ENCODE data around the gene C1QTNF2.

C1QTNF2 gene

GRCh38 chr5:160371294-160371693, 868 bp upstream of the C1QTNF2 start:
- no peak for DNase-seq

GRCh38 chr5:160370713-160371034, 248 bp upstream of the C1QTNF2 start:
- DNase-seq: no peak

- DNase-seq: no peak
These were observed 2.5 kb downstream of the C1QTNF2 start for GRCh38 chr5:160367885-160368284.

- DNase-seq: no peak
These were observed 3.2 kb downstream of the C1QTNF2 start for GRCh38 chr5:160367261-160367660.

GRCh38 chr5:160366230-160366629, 4.2 kb downstream of the C1QTNF2 start:
- DNase-seq: no peak

- peak; percentile 85 for DNase-seq
These were observed 6.6 kb downstream of the C1QTNF2 start for GRCh38 chr5:160363660-160364395.

- peak; percentile 81 for DNase-seq
These were observed 7.2 kb downstream of the C1QTNF2 start for GRCh38 chr5:160363211-160363610.

GRCh38 chr5:160361624-160362228, 8.7 kb downstream of the C1QTNF2 start:
- DNase-seq: no peak

- DNase-seq: no peak
These were observed 10.1 kb downstream of the C1QTNF2 start for GRCh38 chr5:160360310-160360709.

GRCh38 chr5:160359816-160360215, 10.6 kb downstream of the C1QTNF2 start:
- DNase-seq: no peak

GRCh38 chr5:160359242-160359641, 11.2 kb downstream of the C1QTNF2 start:
- no peak for DNase-seq

- no peak for DNase-seq
These were observed 12.5 kb downstream of the C1QTNF2 start for GRCh38 chr5:160357861-160358411.

GRCh38 chr5:160357394-160357793, 13.0 kb downstream of the C1QTNF2 start:
- DNase-seq: no peak

GRCh38 chr5:160356550-160357347, 13.7 kb downstream of the C1QTNF2 start:
- DNase-seq: no peak

GRCh38 chr5:160354666-160355065, 15.8 kb downstream of the C1QTNF2 start:
- DNase-seq: no peak

GRCh38 chr5:160353379-160353778, 17.0 kb downstream of the C1QTNF2 start:
- no peak for DNase-seq

GRCh38 chr5:160352308-160352707, 18.1 kb downstream of the C1QTNF2 start:
- no peak for DNase-seq

GRCh38 chr5:160349935-160350303, 20.5 kb downstream of the C1QTNF2 start:
- DNase-seq: no peak

- no peak for DNase-seq
These were observed 21.0 kb downstream of the C1QTNF2 start for GRCh38 chr5:160349249-160349934.

GRCh38 chr5:160348080-160348479, 22.3 kb downstream of the C1QTNF2 start:
- DNase-seq: no peak

- DNase-seq: no peak
These were observed 23.0 kb downstream of the C1QTNF2 start for GRCh38 chr5:160347448-160347847.

GRCh38 chr5:160342413-160342941, 27.9 kb downstream of the C1QTNF2 start:
- DNase-seq: no peak
